ENCODE results near the gene SGIP1.
"Not testable (repeated sequence)": the region's sequence is repeated elsewhere in the genome, so short reads cannot be mapped to it uniquely, and the experiment has no call there.

The SGIP1 gene

GRCh38 chr1:66723985-66724384, 190.0 kb downstream of the SGIP1 start:
- TF ChIP-seq CTCF (IDR thresholded peaks at IDR 0.05), result no peak
- no peak overlapping the region for H3K27ac ChIP-seq

GRCh38 chr1:66725885-66726665, 192.1 kb downstream of the SGIP1 start:
- Histone ChIP-seq H3K4me3 (no peak overlapping the region), H3K27ac (no peak overlapping the region)
- peak; percentile 74 for DNase-seq (ENCODE audit: low spot score)
- TF ChIP-seq CTCF (IDR thresholded peaks at IDR 0.05), result peak; percentile 87

More at GRCh38 chr1:66723985-66724384, 190.0 kb downstream of the SGIP1 start:
- H3K4me3 ChIP-seq, result no peak overlapping the region
- no peak for DNase-seq (ENCODE audit: low spot score)

DNA sequence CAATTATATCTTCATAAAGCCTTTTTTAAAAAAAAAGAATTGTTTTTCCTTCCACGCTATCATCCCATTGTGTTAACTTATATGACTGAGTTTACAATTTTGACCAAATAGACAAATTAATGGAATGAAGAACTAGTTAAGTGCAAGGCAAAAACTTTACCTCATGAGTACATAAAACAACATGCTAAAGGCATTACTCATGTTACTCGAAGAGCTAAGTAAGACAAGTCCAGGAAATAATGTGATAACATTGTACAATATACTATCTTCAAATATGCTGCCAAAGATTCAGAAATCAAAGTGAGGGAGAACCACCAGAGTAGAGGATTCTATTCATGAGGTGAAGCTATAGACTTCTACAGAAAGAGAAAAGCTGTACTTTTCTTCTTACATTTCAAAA, 194.1 kb downstream of the SGIP1 start:
- no peak for TF ChIP-seq CTCF (IDR thresholded peaks at IDR 0.05)
- Histone ChIP-seq H3K27ac (no peak overlapping the region), H3K4me3 (no peak overlapping the region)
- DNase-seq (ENCODE audit: low spot score), result no peak

GRCh38 chr1:66728716-66729115, 194.8 kb downstream of the SGIP1 start:
- not testable (repeated sequence) for H3K4me3 ChIP-seq; DNase-seq (ENCODE audit: low spot score); H3K27ac ChIP-seq

DNA sequence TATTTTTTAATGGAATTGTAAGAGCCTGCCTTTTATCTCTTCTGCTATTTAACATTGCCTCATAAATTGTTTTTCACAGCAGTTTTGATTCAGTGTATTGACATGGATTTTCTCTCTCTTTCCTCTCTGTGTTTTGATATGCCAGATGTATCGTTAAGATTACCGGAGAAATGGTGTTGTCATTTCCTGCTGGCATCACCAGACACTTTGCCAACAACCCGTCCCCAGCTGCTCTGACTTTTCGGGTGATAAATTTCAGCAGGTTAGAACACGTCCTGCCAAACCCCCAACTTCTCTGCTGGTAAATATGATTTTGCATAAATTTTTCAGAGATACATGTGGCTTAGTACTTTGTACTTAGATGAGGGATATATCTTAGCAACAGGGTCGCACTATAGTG, 195.2 kb downstream of the SGIP1 start:
- no peak for TF ChIP-seq CTCF (IDR thresholded peaks at IDR 0.05)
- no peak for DNase-seq (ENCODE audit: low spot score)
- Histone ChIP-seq H3K27ac (no peak overlapping the region), H3K4me3 (no peak overlapping the region)

DNA sequence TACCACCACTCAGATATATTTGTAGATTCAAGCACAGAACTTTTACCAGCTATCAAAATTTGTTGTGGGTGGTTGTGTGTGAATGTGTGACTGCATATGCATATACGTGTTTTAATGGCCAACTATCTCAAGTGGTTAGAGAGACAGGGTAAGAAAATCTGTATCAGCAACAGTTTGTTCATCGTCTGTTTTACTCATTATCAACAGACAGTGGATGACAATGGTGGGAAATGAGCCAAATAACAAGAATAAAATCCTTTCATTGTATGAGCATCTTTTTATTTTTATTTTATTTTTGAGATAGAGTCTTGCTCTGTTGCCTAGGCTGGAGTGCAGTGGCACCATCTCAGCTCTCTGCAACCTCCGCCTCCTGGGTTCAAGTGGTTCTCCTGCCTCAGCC, 195.6 kb downstream of the SGIP1 start:
- Histone ChIP-seq H3K4me3 (no peak overlapping the region), H3K27ac (no peak overlapping the region)
- TF ChIP-seq CTCF (IDR thresholded peaks at IDR 0.05), result no peak
- DNase-seq (ENCODE audit: low spot score), result no peak

- Histone ChIP-seq H3K27ac (no peak overlapping the region), H3K4me3 (no peak overlapping the region)
- no peak for TF ChIP-seq CTCF (IDR thresholded peaks at IDR 0.05)
- no peak for DNase-seq (ENCODE audit: low spot score)
These were observed 196.5 kb downstream of the SGIP1 start for GRCh38 chr1:66730462-66730861.

All from coronary artery (tissue), 2 donors.